Measurements from ENCODE around the gene BBS9. TPM values are rescaled to one million over a fixed set of nuclear protein-coding genes. Genes with fewer than 3 reads are reported as not detected.

BBS9 gene
- total and polyA plus RNA-seq, 2 experiments from 2014 or later, result 27.2 to 66.1 TPM

- H3K27me3 Mint-ChIP-seq (ENCODE audit: insufficient read depth, low read depth, poor library complexity), result no peaks in the 10 kb centered on the region
- no peak overlapping the region for H3K4me3 ChIP-seq
- no peak for TF ChIP-seq CTCF (conservative IDR thresholded peaks at IDR 0.05; ENCODE audit: low read depth in 2 of 2)
- TF ChIP-seq ZNF462 (CRISPR knock-in tag; IDR thresholded peaks at IDR 0.05), result no peak
- no peak for TF ChIP-seq ZNF114 (CRISPR knock-in tag; IDR thresholded peaks at IDR 0.05)
- TF ChIP-seq EZH2 (IDR thresholded peaks at IDR 0.05; ENCODE audit: low read depth, unreplicated experiment), result no peak
- no peak for TF ChIP-seq NANOG (IDR thresholded peaks at IDR 0.05; ENCODE audit: borderline replicate concordance)
- no peak for TF ChIP-seq STAT1 (IDR thresholded peaks at IDR 0.05; ENCODE audit: unreplicated experiment)
- H2AFZ ChIP-seq, result no peak overlapping the region
- H3K9me3 Mint-ChIP-seq, result no peaks in the 10 kb centered on the region
- H3K4me1 ChIP-seq (ENCODE audit: insufficient read depth), result peaks cover 4% of the 10 kb centered on the region; the same call in 1 of the 2 replicates
- H3K4me1 Mint-ChIP-seq, result no peaks in the 10 kb centered on the region; the same call in 2 of the 3 replicates
- H3K4me3 Mint-ChIP-seq, result no peak overlapping the region
- H3K27me3 ChIP-seq (ENCODE audit: insufficient read depth), result no peaks in the 10 kb centered on the region
- H3K4me2 ChIP-seq, result no peak overlapping the region
- H3K27ac ChIP-seq (ENCODE audit: low read depth), result no peak overlapping the region
- no peaks in the 10 kb centered on the region for H3K9me2 ChIP-seq (ENCODE audit: insufficient read depth)
- no peaks in the 10 kb centered on the region for H3K36me3 Mint-ChIP-seq (ENCODE audit: low read depth)
- no peaks in the 10 kb centered on the region for H3K79me2 ChIP-seq (replicated peaks; ENCODE audit: insufficient read depth)
- H3F3A ChIP-seq (replicated peaks; ENCODE audit: low read depth), result no peaks in the 10 kb centered on the region
- ATAC-seq, result no peak
- H3K27ac Mint-ChIP-seq, result no peak overlapping the region
- H3K36me3 ChIP-seq (ENCODE audit: insufficient read depth), result no peaks in the 10 kb centered on the region
- no peak for DNase-seq (ENCODE audit: low spot score)
- H4K20me1 ChIP-seq (replicated peaks; ENCODE audit: insufficient read depth), result no peaks in the 10 kb centered on the region
Observed at GRCh38 chr7:33590916-33591315, 461.6 kb downstream of the BBS9 start.

Measured in GM23338 (cell line).